LNCaP clone FGC (cell line): ENCODE results near the gene EML6.

Experiments
- DNase-seq: peaks from one replicate; pipeline ENCODE4 v3.0.0-alpha.2; 2011; ENCODE audit warnings: low read depth
- H3K4me3 ChIP-seq: 2 replicates; pipeline ENCODE4 v1.5.1; 2011; ENCODE audit warnings: mild to moderate bottlenecking, low read depth, low read length, control low read depth
- CTCF ChIP-seq: IDR thresholded peaks from 2 replicates; pipeline ENCODE4 v1.5.1; 2012; ENCODE audit warnings: mild to moderate bottlenecking; ENCODE audit not compliant: control insufficient read depth, insufficient read depth; ENCODE audit errors: extremely low read depth

The EML6 gene

DNA sequence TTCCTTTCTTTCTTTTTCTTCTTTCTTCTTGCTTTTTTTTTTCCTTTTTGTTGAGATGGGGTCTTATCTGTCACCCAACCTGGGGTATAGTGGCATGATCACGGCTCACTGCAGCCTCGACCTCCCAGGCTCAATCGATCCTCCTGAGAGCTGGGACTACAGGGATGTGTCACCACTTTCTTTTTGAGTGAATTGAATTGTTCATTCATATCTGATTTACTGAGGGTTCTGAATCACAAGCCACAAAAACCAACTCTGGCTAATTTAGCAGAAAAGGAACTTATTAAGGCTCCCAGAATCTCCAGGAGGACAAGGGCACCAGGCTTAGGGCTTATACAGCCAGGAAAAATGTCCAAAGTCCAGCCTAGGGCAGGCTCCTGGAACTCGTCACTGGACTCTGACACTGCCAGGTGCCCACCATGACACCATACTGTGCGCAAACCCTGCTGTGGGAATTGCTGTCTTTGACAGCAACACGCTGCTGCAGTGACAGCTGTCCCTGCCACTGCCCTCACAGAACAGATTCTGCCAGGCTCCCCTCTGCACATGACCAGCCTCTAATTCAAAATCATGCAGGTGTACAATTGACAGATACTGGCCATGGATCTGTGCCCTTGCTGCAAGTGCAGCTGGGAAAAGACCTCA lies 42.9 kb upstream of the EML6 start:
- H3K4me3 ChIP-seq = no peak overlapping the region
- DNase-seq = no peak
- no peak for TF ChIP-seq CTCF

DNA sequence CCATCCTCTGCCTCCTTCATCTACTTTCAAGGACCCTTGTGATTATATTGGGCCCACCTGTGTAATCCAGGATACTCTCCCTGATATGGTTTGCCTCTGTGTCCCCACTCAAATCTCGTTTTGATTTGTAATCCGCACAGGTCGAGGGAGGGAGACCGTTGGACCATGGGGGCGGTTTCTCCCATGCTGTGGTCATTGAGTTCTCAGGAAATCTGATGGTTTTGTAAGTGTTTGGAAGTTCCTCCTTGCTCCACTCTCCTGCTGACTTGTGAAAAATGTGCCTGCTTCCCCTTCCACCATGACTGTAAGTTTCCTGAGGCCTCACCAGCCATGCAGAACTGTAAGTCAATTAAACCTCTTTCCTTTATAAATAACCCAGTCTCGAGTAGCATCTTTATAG lies 42.0 kb upstream of the EML6 start:
- DNase-seq = no peak
- no peak for TF ChIP-seq CTCF

DNA sequence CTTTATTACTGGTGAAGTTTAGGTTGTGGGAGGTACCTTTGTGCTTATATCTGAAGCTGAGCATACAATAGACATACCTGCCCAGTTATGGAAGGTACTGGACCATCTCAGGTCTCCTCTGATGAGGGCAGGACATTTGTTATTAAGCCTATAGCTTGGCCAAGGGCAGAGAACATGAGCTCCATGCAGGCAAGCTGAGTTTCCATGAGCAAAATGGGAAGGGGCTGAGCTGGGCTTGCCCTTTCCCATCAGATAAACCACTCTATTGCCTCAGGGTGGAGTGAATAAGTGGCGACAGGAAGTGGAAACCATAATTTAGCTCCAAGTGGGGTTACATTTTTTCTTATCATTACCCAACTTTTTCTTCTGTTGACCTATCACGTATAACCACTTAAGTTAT lies 39.9 kb upstream of the EML6 start:
- no peak for DNase-seq
- no peak overlapping the region for H3K4me3 ChIP-seq
- TF ChIP-seq CTCF = no peak

More for the DNA sequence above, 42.0 kb upstream of the EML6 start:
- no peak overlapping the region for H3K4me3 ChIP-seq

DNA sequence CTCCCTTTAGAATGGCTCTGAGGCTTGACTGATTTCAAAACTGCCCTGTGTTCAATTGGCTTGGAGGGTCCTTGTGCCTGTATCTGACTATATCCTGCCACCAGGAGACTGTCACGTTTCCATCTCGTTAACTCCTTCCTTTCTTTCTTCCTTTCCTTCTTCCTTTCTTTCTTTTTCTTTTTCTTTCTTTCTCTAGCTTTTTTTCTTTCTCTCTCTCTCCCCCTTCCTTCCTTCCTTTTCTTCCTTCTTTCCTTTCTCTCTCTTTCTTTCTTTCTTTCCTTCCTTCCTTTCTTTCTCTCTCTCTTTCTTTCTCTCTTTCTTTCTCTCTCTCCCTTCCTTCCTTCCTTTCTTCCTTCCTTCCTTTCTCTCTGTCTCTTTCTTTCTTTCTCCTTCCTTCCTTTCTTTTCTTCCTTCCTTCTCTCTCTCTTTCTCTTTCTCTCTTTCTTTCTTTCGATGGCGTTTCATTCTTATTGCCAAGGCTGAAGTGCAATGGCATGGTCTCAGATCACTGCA lies 38.1 kb upstream of the EML6 start:
- DNase-seq = no peak
- no peak for TF ChIP-seq CTCF
- no peak overlapping the region for H3K4me3 ChIP-seq

DNA sequence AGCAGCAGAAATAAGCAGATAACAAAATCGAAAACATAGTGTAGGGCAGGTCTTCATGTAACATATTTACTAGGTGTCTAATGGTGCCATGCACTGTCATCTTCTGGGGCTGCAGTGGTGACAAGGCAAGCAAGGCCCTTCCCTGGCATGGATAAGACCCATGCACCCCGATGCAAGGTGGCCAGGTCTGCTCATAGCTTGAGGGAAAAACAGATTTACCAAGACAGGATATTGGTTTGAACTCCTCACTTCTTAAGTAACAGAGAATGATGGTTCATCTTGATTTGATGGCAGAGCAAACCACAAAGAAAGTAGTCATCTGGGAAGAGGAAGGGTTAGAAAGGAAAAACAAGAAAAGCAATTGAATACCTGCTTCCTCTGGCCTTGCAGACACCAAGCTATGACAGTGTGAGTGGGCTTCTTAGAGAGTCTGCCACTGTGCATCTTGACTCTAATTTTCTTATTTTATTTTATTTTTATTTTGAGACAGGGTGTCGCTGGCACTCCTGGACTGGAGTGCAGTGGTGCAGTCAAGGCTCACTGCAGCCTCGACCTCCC lies 35.8 kb upstream of the EML6 start:
- no peak for TF ChIP-seq CTCF
- H3K4me3 ChIP-seq = no peak overlapping the region
- no peak for DNase-seq

- TF ChIP-seq CTCF = no peak
- no peak overlapping the region for H3K4me3 ChIP-seq
- DNase-seq = no peak
Measured at GRCh38 chr2:54691445-54692135, 31.9 kb upstream of the EML6 start.

DNA sequence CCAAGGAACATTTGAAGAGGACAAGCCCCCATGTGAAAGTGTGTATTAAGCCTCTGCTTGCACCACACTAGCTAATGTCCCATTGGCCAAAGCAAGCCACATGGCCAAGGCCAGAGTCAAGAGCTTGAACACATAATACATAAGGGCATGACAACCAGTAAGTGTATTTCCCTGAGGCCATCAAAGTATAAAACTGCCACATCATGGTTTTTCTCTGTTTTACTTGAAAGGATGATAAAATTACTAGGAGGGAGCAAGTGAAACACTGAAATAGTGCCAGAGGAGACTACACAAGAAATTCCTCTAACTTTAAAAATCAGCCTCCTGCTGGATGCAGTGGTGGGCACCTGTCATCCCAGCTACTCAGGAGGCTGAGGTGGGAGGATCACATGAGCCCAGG lies 30.9 kb upstream of the EML6 start:
- DNase-seq = no peak
- TF ChIP-seq CTCF = no peak
- H3K4me3 ChIP-seq = no peak overlapping the region
